RWPE2 (cell line): ENCODE data around the gene RORB.
"Not testable (repeated sequence)": the region's sequence is repeated elsewhere in the genome, so short reads cannot be mapped to it uniquely, and the experiment has no call there.

Source experiments
- ATAC-seq: fragments of 200-7000 bp; cut with Tn5 transposase; 3 replicates; pipeline ENCODE4 v1.9.1; 2021; ENCODE audit warnings: low read depth
- DNase-seq: peaks from one replicate; pipeline ENCODE4 v3.0.0-alpha.2; 2020; ENCODE audit warnings: low spot score
- H3K27ac ChIP-seq: fragments of 450-650 bp; 2 replicates; pipeline ENCODE4 v1.5.1; 2017; ENCODE audit warnings: mild to moderate bottlenecking; ENCODE audit not compliant: poor library complexity, severe bottlenecking
- H3K27me3 ChIP-seq: fragments of 250-450 bp; sonication (Bioruptor Pico); 2 replicates; pipeline ENCODE4 v1.5.1; 2021; ENCODE audit warnings: mild to moderate bottlenecking, moderate library complexity; ENCODE audit not compliant: insufficient read depth, poor library complexity, severe bottlenecking
- H3K36me3 ChIP-seq: fragments of 250-450 bp; sonication (Bioruptor Pico); 2 replicates; pipeline ENCODE4 v1.5.1; 2020; ENCODE audit warnings: low read depth, mild to moderate bottlenecking, moderate library complexity
- H3K4me1 ChIP-seq: fragments of 250-450 bp; sonication (Bioruptor Pico); 2 replicates; pipeline ENCODE4 v1.5.1; 2021; ENCODE audit warnings: mild to moderate bottlenecking, moderate library complexity; ENCODE audit not compliant: insufficient read depth, poor library complexity, severe bottlenecking
- H3K4me3 ChIP-seq: fragments of 250-450 bp; sonication (Bioruptor Pico); 2 replicates; pipeline ENCODE4 v1.5.1; 2021; ENCODE audit warnings: mild to moderate bottlenecking, moderate library complexity; ENCODE audit not compliant: severe bottlenecking
- H3K9me3 ChIP-seq: fragments of 250-450 bp; sonication (Bioruptor Pico); 2 replicates; pipeline ENCODE4 v1.5.1; 2021; ENCODE audit warnings: mild to moderate bottlenecking, moderate library complexity; ENCODE audit not compliant: severe bottlenecking
- TF ChIP-seq, protein P1 (sequence below): fragments of 450-650 bp; IDR thresholded peaks from one replicate; pipeline ENCODE4 v1.5.1; 2017; ENCODE audit warnings: mild to moderate bottlenecking, moderate library complexity; ENCODE audit not compliant: poor library complexity, severe bottlenecking

Gene RORB

DNA sequence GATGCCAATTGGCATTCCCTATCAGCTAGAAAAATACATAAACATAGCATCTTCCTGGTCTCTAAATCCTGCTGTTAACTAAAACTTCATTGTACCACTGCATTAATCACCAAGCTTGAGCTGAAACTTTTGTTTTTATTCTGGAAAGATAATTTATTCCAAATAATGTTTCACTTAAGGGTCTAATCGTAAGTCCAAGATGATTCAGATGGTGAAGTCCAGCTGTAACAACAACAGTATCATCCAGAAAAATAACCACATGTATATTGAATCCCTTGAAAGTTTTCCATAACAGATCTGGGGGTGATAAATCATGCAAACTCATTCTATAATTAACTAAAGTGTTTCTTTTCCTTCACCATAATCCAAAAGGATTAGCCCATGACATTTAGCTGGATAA, 23.9 kb downstream of the RORB start:
- H3K27ac ChIP-seq: no peak overlapping the region
- no peak for DNase-seq
- no peaks in the 10 kb centered on the region for H3K4me1 ChIP-seq
- H3K27me3 ChIP-seq: peaks cover 4% of the 10 kb centered on the region
- no peaks in the 10 kb centered on the region for H3K36me3 ChIP-seq
- TF ChIP-seq, protein P1, sequence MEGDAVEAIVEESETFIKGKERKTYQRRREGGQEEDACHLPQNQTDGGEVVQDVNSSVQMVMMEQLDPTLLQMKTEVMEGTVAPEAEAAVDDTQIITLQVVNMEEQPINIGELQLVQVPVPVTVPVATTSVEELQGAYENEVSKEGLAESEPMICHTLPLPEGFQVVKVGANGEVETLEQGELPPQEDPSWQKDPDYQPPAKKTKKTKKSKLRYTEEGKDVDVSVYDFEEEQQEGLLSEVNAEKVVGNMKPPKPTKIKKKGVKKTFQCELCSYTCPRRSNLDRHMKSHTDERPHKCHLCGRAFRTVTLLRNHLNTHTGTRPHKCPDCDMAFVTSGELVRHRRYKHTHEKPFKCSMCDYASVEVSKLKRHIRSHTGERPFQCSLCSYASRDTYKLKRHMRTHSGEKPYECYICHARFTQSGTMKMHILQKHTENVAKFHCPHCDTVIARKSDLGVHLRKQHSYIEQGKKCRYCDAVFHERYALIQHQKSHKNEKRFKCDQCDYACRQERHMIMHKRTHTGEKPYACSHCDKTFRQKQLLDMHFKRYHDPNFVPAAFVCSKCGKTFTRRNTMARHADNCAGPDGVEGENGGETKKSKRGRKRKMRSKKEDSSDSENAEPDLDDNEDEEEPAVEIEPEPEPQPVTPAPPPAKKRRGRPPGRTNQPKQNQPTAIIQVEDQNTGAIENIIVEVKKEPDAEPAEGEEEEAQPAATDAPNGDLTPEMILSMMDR: no peak
- H3K4me3 ChIP-seq: no peak overlapping the region
- no peak for ATAC-seq
- no peaks in the 10 kb centered on the region for H3K9me3 ChIP-seq

DNA sequence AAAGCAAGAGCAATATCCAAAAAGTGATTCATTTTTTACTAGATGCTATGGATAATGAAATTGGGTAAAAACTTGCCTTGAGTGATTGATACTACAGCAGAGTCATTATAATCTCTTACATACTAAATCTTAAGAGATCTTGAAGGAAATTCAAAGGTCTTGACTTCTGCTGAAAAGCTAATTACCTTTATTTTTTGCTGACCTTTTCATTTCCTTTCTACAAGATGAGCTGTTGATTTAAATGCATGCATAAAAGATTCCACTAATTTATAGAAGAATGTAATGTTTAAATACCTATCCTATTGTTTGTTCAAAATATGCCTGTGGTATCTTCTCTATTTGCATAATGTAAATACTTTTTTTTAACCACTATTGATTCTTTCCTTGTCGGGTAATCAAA, 27.2 kb downstream of the RORB start:
- H3K27me3 ChIP-seq: peaks cover 4% of the 10 kb centered on the region
- no peaks in the 10 kb centered on the region for H3K4me1 ChIP-seq
- TF ChIP-seq, protein P1: no peak
- H3K9me3 ChIP-seq: no peaks in the 10 kb centered on the region
- H3K27ac ChIP-seq: no peak overlapping the region
- no peak for DNase-seq
- ATAC-seq: no peak
- no peak overlapping the region for H3K4me3 ChIP-seq
- H3K36me3 ChIP-seq: no peaks in the 10 kb centered on the region

DNA sequence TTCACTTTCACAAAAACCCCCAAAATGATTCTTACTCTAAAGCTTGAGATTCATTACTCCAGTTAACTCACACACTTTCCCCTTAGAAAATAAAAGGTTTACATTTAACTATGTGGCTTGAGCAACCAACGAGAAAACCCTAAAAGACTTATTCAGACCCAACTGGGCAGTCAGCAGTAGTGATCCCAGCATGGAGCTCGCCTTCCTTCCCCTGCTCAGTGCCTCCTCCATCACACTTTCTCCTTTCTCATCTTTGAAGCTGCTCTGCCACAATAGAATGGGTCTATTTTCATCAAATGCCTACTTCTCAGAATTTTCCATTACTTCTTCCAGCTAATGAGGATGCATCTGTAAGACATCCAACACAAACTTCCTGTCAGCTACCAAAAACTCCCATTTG, 29.1 kb downstream of the RORB start:
- DNase-seq: no peak

DNA sequence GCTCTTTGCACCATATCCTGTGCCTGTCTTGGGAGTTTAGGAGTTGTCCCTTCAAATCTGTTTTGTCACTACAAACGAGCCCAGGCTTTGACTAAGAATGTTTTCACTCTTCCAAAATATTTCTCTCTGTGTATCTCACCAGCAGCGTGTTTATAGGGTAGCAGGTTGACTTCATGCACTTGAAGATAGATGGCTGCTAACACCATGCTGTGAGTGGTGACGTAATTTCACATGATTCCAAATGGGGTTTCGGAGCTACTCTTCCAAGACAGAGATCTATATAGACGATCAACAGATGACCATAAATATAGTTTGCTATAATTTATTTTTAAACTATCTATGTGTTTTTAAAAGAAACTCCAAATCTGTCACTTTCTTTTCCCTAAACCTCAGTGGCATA, 30.6 kb downstream of the RORB start:
- no peak for ATAC-seq

More for the DNA sequence above, 29.1 kb downstream of the RORB start:
- Histone ChIP-seq H3K4me1 (no peaks in the 10 kb centered on the region), H3K9me3 (no peaks in the 10 kb centered on the region), H3K4me3 (no peak overlapping the region), H3K27me3 (peaks cover 4% of the 10 kb centered on the region), H3K27ac (no peak overlapping the region), H3K36me3 (no peaks in the 10 kb centered on the region)
- TF ChIP-seq, protein P1: no peak
- no peak for ATAC-seq

DNA sequence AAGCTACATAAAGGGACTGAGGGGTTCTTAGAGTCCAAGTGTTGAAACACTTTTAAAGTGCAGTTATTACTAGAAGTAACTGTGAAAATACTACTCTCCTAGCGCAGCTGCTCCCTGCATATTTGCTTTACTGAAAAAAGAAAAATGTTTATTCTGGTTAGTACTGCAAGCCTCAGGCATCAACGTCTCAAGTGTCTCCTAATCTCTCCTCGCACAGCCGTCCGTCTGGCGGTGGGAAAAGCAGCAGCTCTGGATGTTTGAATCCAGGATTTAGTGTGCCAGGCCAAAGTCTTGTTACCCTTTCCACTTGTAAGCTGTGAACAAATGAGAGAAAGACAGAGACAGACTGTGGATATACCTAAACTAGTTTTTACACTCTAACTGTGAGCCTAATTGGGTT, 31.1 kb downstream of the RORB start:
- no peaks in the 10 kb centered on the region for H3K4me1 ChIP-seq
- H3K4me3 ChIP-seq: no peak overlapping the region
- TF ChIP-seq, protein P1: no peak
- H3K36me3 ChIP-seq: no peaks in the 10 kb centered on the region
- no peak for ATAC-seq
- H3K27me3 ChIP-seq: peaks cover 4% of the 10 kb centered on the region
- H3K9me3 ChIP-seq: no peaks in the 10 kb centered on the region
- H3K27ac ChIP-seq: no peak overlapping the region
- DNase-seq: no peak

More for the DNA sequence above, 30.6 kb downstream of the RORB start:
- Histone ChIP-seq H3K36me3 (no peaks in the 10 kb centered on the region), H3K27ac (no peak overlapping the region), H3K4me1 (no peaks in the 10 kb centered on the region), H3K9me3 (no peaks in the 10 kb centered on the region), H3K27me3 (peaks cover 4% of the 10 kb centered on the region), H3K4me3 (no peak overlapping the region)
- DNase-seq: no peak
- TF ChIP-seq, protein P1: no peak

DNA sequence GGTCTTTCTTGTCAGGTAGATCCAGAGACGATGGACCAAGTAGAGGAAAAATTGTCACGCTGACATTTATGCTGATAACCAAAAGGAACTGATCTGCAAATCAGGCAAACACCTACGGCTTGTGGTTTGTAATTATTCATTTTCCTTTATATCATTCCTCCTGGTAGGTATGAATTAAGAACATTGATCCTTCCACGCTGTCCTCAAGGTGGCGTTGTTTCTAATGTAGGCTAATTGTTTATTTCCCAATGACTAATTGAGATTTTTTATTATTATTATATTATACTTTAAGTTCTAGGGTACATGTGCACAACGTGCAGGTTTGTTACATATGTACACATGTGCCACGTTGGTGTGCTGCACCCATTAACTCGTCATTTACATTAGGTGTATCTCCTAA, 33.3 kb downstream of the RORB start:
- H3K27ac ChIP-seq, H3K9me3 ChIP-seq, H3K27me3 ChIP-seq, H3K4me3 ChIP-seq, H3K4me1 ChIP-seq, ATAC-seq, DNase-seq, H3K36me3 ChIP-seq: not testable (repeated sequence)
